OCI-LY3 (cell line): ENCODE measurements around the gene OR56A4.
A peak's percentile ranks its signal among the peaks of the same experiment; 100 is the strongest.

Source experiments
- EZH2phosphoT487 ChIP-seq: fragments of 200-600 bp; shearing (Covaris generic); IDR thresholded peaks from 2 replicates; pipeline ENCODE4 v1.6.1; 2018; ENCODE audit warnings: antibody characterized with exemption, mixed run types, low read depth
- TF ChIP-seq, protein P1 (sequence below): fragments of 200-600, 300-600 bp; sonication (generic); IDR thresholded peaks from 2 replicates; pipeline ENCODE4 v1.5.1; 2014; ENCODE audit warnings: antibody characterized with exemption, low read length, low read depth

DNA sequence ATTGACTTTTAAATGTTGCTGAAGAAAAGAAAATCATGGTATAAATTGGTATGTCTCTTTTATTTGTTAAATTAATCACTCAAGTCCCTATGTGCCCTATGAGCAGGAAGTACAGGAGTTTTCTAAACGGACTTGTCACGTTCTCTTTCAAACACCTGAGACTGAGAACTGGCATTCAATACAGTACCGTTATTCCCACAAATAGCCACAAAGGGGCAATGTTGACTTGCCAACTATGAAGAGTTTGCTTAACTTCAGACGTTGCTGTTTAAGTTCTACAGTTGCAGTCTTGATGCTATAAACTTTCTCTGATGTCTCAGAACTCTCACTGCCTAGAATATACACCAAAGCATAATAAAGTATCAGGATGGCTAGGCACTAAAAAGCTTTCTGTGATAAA, 16.2 kb upstream of the OR56A4 start:
- TF ChIP-seq, protein P1, sequence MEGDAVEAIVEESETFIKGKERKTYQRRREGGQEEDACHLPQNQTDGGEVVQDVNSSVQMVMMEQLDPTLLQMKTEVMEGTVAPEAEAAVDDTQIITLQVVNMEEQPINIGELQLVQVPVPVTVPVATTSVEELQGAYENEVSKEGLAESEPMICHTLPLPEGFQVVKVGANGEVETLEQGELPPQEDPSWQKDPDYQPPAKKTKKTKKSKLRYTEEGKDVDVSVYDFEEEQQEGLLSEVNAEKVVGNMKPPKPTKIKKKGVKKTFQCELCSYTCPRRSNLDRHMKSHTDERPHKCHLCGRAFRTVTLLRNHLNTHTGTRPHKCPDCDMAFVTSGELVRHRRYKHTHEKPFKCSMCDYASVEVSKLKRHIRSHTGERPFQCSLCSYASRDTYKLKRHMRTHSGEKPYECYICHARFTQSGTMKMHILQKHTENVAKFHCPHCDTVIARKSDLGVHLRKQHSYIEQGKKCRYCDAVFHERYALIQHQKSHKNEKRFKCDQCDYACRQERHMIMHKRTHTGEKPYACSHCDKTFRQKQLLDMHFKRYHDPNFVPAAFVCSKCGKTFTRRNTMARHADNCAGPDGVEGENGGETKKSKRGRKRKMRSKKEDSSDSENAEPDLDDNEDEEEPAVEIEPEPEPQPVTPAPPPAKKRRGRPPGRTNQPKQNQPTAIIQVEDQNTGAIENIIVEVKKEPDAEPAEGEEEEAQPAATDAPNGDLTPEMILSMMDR, result peak; percentile 66
- no peak for TF ChIP-seq EZH2phosphoT487
